Measurements from ENCODE around the gene STAC2. TPM values are rescaled to one million over a fixed set of nuclear protein-coding genes. Genes with fewer than 3 reads are reported as not detected.

STAC2 gene
- total and polyA plus RNA-seq, 9 of the 15 experiments (the other 6 are each of a cell fraction or from before 2014, with no cell fraction given) = not detected

DNA sequence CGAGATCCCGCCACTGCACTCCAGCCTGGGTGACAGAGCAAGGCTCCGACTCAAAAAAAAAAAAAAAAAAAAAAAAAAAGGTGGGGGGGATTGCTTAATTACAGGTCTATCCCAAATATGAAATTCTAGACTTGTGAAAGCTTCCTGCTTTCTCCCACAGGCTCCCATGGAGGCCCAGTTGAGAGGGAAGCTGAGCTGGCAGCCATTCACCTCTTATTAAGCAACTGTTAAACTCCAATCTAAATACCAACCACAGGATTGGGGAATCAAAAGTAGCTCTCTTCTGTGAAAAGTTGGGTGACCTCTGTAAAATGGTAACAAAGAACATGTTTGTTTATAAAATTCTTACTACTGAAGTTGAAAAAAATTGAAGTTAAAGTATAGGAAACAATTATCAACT lies 45.8 kb upstream of the STAC2 start:
- WGBS (ENCODE audit: insufficient coverage, low coverage, missing lambda C conversion rate) = no CpG with 5 or more reads among the region's 3 CpGs
- Histone ChIP-seq H3K36me3 (ENCODE audit: control insufficient read depth, insufficient read depth, low read length) (peaks cover 17% of the 10 kb centered on the region; the same call in 1 of the 3 replicates), H3K9me3 (replicated peaks; ENCODE audit: control insufficient read depth, insufficient read depth, low read depth, low read length) (no peaks in the 10 kb centered on the region), H3K27ac (ENCODE audit: extremely low read depth, low read depth, low read length) (no peak overlapping the region), H3K4me2 (ENCODE audit: insufficient read depth, low read length) (no peak overlapping the region), H3K9ac (ENCODE audit: insufficient read depth in 1 of 2, low read depth in 2 of 2, low read length in 2 of 2) (no peak overlapping the region), H3K9me1 (ENCODE audit: control insufficient read depth, insufficient read depth, low read length) (no peaks in the 10 kb centered on the region), H2AFZ (ENCODE audit: low read depth, low read length) (no peak overlapping the region), H3K4me1 (replicated peaks in 1 of 2; ENCODE audit: control insufficient read depth in 2 of 2, insufficient read depth in 2 of 2, low read length in 2 of 2) (peaks cover 0 to 4% of the 10 kb centered on the region in 2 experiments; a peak in 1 of 5 replicates), H3K27me3 (ENCODE audit: control insufficient read depth in 2 of 2, insufficient read depth in 2 of 2, low read length in 2 of 2) (no peaks in the 10 kb centered on the region), H4K20me1 (replicated peaks; ENCODE audit: control insufficient read depth, insufficient read depth, low read length) (no peaks in the 10 kb centered on the region), H3K4me3 (no peak overlapping the region), H3K79me2 (ENCODE audit: control insufficient read depth, insufficient read depth, low read length) (no peaks in the 10 kb centered on the region)
- ATAC-seq (no peak), DNase-seq (ENCODE audit: extremely low read depth in 1 of 4, low spot score in 3 of 4) (no peak), FAIRE-seq (no peak)
- CTCF ChIA-PET (ENCODE audit: low intra/inter-chr PET ratio) = interaction anchor here (1.1 to 2.3 kb wide), 3 partner anchors 80 to 276 kb away, joined by 3 to 17 read pairs (median 6); no protein-coding TSS in a partner anchor
- in situ Hi-C loops (cut with MboI) (no loop called here), intact Hi-C loops (cut with micrococcal nuclease) (loop anchor here (2.0 to 5.0 kb wide), 3 partner anchors 66 to 131 kb away; partner anchors contain the start of gene FBXL20)
- BruUV-seq (replicated peaks) = no TSS peak
- POLR2A ChIA-PET = interaction anchor here (0.7 to 3.0 kb wide), 2 partner anchors 9 to 12 kb away, joined by 5 to 13 read pairs; no protein-coding TSS in a partner anchor
- TF ChIP-seq HCFC1 (IDR thresholded peaks at IDR 0.05; ENCODE audit: low read depth, low read length) (no peak), JUNB (CRISPR knock-in tag; conservative IDR thresholded peaks at IDR 0.05) (no peak), ASH1L (IDR thresholded peaks at IDR 0.05; ENCODE audit: borderline replicate concordance, low read depth, partially characterized antibody) (no peak), EP400 (IDR thresholded peaks at IDR 0.05) (no peak), NR3C1 (CRISPR knock-in tag; IDR thresholded peaks at IDR 0.05) (no peak), MCM7 (IDR thresholded peaks at IDR 0.05) (no peak), SRF (CRISPR knock-in tag; IDR thresholded peaks at IDR 0.05) (no peak)
- TF ChIP-seq, protein P1, sequence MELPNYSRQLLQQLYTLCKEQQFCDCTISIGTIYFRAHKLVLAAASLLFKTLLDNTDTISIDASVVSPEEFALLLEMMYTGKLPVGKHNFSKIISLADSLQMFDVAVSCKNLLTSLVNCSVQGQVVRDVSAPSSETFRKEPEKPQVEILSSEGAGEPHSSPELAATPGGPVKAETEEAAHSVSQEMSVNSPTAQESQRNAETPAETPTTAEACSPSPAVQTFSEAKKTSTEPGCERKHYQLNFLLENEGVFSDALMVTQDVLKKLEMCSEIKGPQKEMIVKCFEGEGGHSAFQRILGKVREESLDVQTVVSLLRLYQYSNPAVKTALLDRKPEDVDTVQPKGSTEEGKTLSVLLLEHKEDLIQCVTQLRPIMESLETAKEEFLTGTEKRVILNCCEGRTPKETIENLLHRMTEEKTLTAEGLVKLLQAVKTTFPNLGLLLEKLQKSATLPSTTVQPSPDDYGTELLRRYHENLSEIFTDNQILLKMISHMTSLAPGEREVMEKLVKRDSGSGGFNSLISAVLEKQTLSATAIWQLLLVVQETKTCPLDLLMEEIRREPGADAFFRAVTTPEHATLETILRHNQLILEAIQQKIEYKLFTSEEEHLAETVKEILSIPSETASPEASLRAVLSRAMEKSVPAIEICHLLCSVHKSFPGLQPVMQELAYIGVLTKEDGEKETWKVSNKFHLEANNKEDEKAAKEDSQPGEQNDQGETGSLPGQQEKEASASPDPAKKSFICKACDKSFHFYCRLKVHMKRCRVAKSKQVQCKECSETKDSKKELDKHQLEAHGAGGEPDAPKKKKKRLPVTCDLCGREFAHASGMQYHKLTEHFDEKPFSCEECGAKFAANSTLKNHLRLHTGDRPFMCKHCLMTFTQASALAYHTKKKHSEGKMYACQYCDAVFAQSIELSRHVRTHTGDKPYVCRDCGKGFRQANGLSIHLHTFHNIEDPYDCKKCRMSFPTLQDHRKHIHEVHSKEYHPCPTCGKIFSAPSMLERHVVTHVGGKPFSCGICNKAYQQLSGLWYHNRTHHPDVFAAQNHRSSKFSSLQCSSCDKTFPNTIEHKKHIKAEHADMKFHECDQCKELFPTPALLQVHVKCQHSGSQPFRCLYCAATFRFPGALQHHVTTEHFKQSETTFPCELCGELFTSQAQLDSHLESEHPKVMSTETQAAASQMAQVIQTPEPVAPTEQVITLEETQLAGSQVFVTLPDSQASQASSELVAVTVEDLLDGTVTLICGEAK (IDR thresholded peaks at IDR 0.05) = no peak
- TF ChIP-seq, protein P1 (CRISPR knock-in tag; IDR thresholded peaks at IDR 0.05) = no peak
- TF ChIP-seq, protein P2, sequence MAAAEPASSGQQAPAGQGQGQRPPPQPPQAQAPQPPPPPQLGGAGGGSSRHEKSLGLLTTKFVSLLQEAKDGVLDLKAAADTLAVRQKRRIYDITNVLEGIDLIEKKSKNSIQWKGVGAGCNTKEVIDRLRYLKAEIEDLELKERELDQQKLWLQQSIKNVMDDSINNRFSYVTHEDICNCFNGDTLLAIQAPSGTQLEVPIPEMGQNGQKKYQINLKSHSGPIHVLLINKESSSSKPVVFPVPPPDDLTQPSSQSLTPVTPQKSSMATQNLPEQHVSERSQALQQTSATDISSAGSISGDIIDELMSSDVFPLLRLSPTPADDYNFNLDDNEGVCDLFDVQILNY (CRISPR knock-in tag; IDR thresholded peaks at IDR 0.05) = no peak
- TF ChIP-seq, protein P3, sequence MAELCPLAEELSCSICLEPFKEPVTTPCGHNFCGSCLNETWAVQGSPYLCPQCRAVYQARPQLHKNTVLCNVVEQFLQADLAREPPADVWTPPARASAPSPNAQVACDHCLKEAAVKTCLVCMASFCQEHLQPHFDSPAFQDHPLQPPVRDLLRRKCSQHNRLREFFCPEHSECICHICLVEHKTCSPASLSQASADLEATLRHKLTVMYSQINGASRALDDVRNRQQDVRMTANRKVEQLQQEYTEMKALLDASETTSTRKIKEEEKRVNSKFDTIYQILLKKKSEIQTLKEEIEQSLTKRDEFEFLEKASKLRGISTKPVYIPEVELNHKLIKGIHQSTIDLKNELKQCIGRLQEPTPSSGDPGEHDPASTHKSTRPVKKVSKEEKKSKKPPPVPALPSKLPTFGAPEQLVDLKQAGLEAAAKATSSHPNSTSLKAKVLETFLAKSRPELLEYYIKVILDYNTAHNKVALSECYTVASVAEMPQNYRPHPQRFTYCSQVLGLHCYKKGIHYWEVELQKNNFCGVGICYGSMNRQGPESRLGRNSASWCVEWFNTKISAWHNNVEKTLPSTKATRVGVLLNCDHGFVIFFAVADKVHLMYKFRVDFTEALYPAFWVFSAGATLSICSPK (IDR thresholded peaks at IDR 0.05; ENCODE audit: borderline replicate concordance) = no peak

All from K562 (cell line).